Cardiac muscle cell (in vitro differentiated cells and primary cell): ENCODE results near the gene CRNKL1. TPM values are rescaled to one million over a fixed set of nuclear protein-coding genes. Genes with fewer than 3 reads are reported as not detected.

Source experiments
- DNase-seq, 2 donors: peaks; one replicate each; pipeline versions ENCODE4 v3.0.0 to v3.0.0-alpha.2; 2010 to 2017; ENCODE audit warnings: low read depth in 1 of 2, low spot score in 1 of 2
- H3K27ac ChIP-seq: fragments of 200-600 bp; sonication (generic); 2 replicates; pipeline ENCODE4 v1.5.1; 2016
- H3K27me3 ChIP-seq: fragments of 200-600 bp; sonication (generic); 2 replicates; pipeline ENCODE4 v1.6.0; 2016; ENCODE audit warnings: control low read depth
- H3K36me3 ChIP-seq: fragments of 200-600 bp; sonication (generic); 2 replicates; pipeline ENCODE4 v1.5.1; 2016; ENCODE audit warnings: control low read depth
- H3K4me1 ChIP-seq: fragments of 200-600 bp; sonication (generic); 2 replicates; pipeline ENCODE4 v1.8.1; 2017; ENCODE audit warnings: low read depth, mild to moderate bottlenecking, mixed run types
- H3K4me3 ChIP-seq: fragments of 200-600 bp; sonication (generic); 2 replicates; pipeline ENCODE4 v1.5.1; 2016; ENCODE audit warnings: mild to moderate bottlenecking
- H3K9me3 ChIP-seq: fragments of 200-600 bp; sonication (generic); 2 replicates; pipeline ENCODE4 v1.5.1; 2017; ENCODE audit warnings: low read depth, mild to moderate bottlenecking, control low read depth
- CTCF ChIP-seq: IDR thresholded peaks from 2 replicates; pipeline ENCODE4 v1.5.1; 2012; ENCODE audit warnings: low read depth, mild to moderate bottlenecking, low read length
- polyA plus RNA-seq: library from polyadenylated mRNA; unstranded; fragments of >200 nt; fragmentation: Nextera tagmentation; extraction: Ambion mirVana; gene quantifications from 2 replicates; pipeline ENCODE4 v1.2.1, GENCODE V29; 2016
- total RNA-seq: library from RNA; depleted of rRNA; stranded (reverse); fragments of >200 nt; gene quantifications from 2 replicates; pipeline ENCODE4 v1.2.3, GENCODE V29; 2016

The CRNKL1 gene
- total and polyA plus RNA-seq, 2 experiments from 2014 or later: 16.4 to 24.8 TPM

- no peak for TF ChIP-seq CTCF
- no peak overlapping the region for H3K27ac ChIP-seq
Observed at GRCh38 chr20:20060234-20060998, 8.2 kb upstream of the CRNKL1 start.

GRCh38 chr20:20051767-20052073 lies 546 bp downstream of the CRNKL1 start:
- DNase-seq: no peak
- no peak for TF ChIP-seq CTCF
- Histone ChIP-seq H3K4me1 (peaks cover 8% of the 10 kb centered on the region), H3K4me3 (peak overlapping the region; percentile 61), H3K27me3 (peaks cover 5% of the 10 kb centered on the region), H3K27ac (peak overlapping the region; percentile 81), H3K9me3 (no peaks in the 10 kb centered on the region), H3K36me3 (peaks cover 24% of the 10 kb centered on the region)

More at GRCh38 chr20:20060234-20060998, 8.2 kb upstream of the CRNKL1 start:
- H3K27me3 ChIP-seq: no peaks in the 10 kb centered on the region
- no peak overlapping the region for H3K4me3 ChIP-seq
- no peak for DNase-seq
- no peaks in the 10 kb centered on the region for H3K4me1 ChIP-seq
- no peaks in the 10 kb centered on the region for H3K9me3 ChIP-seq
- no peaks in the 10 kb centered on the region for H3K36me3 ChIP-seq

GRCh38 chr20:20039752-20040387 lies 12.4 kb downstream of the CRNKL1 start:
- Histone ChIP-seq H3K4me3 (no peak overlapping the region), H3K9me3 (no peaks in the 10 kb centered on the region), H3K36me3 (peaks cover 82% of the 10 kb centered on the region), H3K27me3 (no peaks in the 10 kb centered on the region), H3K4me1 (no peaks in the 10 kb centered on the region), H3K27ac (no peak overlapping the region)
- no peak for TF ChIP-seq CTCF
- no peak for DNase-seq

- Histone ChIP-seq H3K27ac (peak overlapping the region; percentile 60), H3K9me3 (no peaks in the 10 kb centered on the region), H3K4me1 (no peaks in the 10 kb centered on the region), H3K36me3 (peaks cover 83% of the 10 kb centered on the region), H3K4me3 (no peak overlapping the region), H3K27me3 (no peaks in the 10 kb centered on the region)
- no peak for DNase-seq
- TF ChIP-seq CTCF: no peak
Observed at GRCh38 chr20:20038586-20038985, 13.7 kb downstream of the CRNKL1 start.

- H3K9me3 ChIP-seq: no peaks in the 10 kb centered on the region
- H3K4me1 ChIP-seq: no peaks in the 10 kb centered on the region
- no peak for TF ChIP-seq CTCF
- DNase-seq: peak in 1 of 2 donors; percentile 51
- peak overlapping the region; percentile 60 for H3K27ac ChIP-seq
- peaks cover 83% of the 10 kb centered on the region for H3K36me3 ChIP-seq
- H3K4me3 ChIP-seq: no peak overlapping the region
- no peaks in the 10 kb centered on the region for H3K27me3 ChIP-seq
Observed at GRCh38 chr20:20037960-20038359, 14.3 kb downstream of the CRNKL1 start.
